GM18858 (cell line): ENCODE data around the gene CREB5.
"Not testable (repeated sequence)": the region's sequence is repeated elsewhere in the genome, so short reads cannot be mapped to it uniquely, and the experiment has no call there.

Source experiments
- ATAC-seq: cut with Tn5 transposase; IDR thresholded peaks from one replicate; pipeline ENCODE4 v1.9.1; 2021; ENCODE audit not compliant: unreplicated experiment

CREB5 gene, protein sequence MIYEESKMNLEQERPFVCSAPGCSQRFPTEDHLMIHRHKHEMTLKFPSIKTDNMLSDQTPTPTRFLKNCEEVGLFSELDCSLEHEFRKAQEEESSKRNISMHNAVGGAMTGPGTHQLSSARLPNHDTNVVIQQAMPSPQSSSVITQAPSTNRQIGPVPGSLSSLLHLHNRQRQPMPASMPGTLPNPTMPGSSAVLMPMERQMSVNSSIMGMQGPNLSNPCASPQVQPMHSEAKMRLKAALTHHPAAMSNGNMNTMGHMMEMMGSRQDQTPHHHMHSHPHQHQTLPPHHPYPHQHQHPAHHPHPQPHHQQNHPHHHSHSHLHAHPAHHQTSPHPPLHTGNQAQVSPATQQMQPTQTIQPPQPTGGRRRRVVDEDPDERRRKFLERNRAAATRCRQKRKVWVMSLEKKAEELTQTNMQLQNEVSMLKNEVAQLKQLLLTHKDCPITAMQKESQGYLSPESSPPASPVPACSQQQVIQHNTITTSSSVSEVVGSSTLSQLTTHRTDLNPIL

GRCh38 chr7:28411876-28412662, at the start of gene CREB5:
CREB5 (plus strand) TSS chr7:28412518; CDS start chr7:28412915, 397 bp downstream.
- no peak for ATAC-seq

DNA sequence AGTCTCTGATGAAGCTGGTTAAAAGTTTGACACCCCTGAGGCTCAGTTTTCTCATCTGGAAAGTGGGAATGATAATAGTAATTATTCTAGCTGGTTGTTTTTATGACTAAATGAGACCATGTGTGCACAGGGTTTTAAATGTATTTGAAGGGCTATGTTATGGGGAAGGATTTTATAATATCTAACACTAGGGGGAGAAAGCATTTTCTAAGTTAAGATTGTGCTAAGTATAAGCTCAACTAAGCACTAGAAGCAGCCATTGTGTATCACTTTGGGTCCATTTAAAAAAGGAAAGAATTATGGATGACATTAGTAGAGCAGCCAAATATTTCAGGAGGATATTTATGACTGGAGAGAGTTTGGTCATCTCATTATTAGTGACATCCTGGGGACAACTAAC, 49.5 kb upstream of the CREB5 start:
- no peak for ATAC-seq

GRCh38 chr7:28364082-28364481, 48.2 kb upstream of the CREB5 start:
- no peak for ATAC-seq

GRCh38 chr7:28369523-28369922, 42.8 kb upstream of the CREB5 start:
- ATAC-seq = no peak

GRCh38 chr7:28371846-28372245, 40.5 kb upstream of the CREB5 start:
- no peak for ATAC-seq

DNA sequence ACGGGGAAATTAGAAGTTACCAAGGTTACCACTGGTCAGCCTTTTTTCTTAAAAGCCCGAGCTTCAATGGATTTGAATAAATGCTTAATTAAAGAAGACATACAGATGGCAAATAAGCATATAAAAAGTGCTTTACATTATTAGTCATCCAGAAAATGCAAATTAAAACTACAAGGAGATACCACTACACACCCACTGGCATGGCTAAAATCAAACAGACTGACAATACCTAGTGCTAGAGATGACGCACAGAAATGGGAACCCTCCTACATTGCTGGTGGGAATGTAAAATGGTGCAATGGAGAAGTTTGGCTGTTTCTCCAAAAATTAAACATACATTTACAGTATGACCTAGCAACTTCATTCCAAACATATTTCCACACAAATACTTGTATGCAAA, 38.3 kb upstream of the CREB5 start:
- no peak for ATAC-seq

DNA sequence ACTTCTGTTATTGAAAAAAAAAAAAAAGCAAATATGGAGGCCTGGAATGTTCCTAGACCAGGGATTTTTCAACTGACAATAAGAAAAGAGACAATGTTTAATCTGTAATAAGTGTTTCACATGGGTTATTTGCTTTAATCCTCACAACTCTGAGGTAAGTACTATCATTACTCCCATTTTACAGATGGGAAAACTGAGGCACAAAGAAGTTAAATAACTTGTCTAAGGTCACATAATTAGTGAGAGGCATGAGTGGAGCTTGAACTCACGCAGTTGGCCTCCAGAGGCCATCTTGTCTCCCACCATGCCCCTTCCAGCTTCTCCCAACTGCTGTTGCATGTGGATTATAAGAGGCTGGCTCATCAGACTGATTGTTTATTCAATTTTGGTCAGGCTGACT, 36.6 kb upstream of the CREB5 start:
- ATAC-seq = no peak

DNA sequence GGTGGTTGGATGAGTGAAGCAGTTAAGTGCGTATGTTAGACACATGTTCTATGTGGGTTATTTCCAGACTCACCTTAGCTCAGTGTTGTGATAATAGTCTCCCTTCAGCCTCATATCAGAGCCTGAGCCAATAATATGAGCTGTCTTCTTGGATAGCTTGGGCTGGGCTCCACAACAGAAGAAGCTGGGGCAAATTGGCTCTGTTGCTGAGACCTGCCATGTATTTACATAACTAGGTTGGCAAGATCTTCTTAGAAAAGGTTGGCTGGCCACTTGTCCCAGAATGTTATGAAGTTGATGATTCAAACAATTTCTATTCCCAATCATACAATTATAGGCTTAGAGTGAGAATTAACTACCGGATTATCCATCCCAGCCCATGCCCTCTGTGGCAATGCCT, 35.7 kb upstream of the CREB5 start:
- no peak for ATAC-seq

DNA sequence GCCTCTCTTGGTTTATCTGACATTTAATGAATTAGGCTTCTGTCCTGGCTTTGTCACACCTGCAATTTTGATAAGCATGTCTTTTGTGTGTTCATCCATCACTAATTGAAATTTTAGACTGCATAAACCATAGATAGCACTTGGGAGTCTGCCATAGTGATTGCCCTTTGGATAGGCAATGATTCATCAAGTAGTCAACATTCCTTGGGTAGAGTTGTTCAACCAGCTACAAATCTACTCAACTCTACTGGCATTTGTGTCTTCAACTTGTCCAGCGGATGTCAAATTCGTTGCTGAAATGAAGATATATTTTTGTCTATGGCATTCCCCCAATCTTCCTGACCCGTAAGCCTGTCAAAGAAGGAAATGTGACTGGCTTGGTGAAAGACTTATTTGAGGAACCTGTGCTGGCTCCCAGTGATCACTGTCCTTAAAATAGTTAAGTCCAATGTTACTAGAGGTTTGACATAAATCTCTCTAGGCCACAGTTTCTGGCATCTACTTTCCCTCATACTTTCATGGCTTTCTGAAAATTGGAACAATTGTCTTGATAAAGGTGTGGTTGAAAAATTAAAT, 33.7 kb upstream of the CREB5 start:
- ATAC-seq = no peak

DNA sequence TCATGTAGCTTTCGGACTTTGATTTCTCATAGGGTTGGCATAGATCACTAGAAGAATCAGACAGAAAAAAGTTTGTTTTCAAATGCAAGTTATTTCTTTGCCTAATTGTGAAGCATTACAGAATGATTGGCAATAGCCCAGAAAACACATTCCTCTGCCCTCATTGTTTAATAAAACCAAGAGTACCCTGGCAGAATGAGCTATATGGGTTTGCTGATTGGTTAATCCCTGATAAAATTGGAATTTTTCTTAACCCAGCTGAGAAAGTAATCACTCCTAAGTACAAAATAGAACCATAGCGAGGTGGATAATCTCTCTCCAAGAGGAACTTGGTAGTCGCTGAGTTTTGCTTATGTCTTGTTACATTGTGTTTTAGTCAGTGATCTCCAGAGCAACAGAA, 30.9 kb upstream of the CREB5 start:
- no peak for ATAC-seq

DNA sequence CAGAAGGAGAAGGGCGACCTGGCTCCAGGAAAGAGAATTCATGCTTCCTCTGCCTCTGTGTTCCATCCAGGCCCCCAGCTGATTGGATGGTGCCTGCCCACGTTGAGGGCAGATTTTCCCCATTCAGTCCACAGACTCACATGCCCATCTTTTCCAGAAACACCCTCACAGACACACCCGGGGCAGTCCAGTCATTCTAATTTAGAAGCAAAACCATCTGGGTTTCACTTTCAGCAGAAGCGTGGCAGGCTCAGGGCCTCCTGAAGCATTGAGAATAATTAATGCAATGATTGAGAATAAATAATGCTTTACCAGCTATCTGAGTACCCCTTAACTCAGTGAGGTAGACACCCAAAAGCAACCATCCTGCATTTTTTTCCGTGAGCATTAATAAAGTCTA, 30.2 kb upstream of the CREB5 start:
- no peak for ATAC-seq

- ATAC-seq = no peak
Observed at GRCh38 chr7:28383975-28384374, 28.3 kb upstream of the CREB5 start.

DNA sequence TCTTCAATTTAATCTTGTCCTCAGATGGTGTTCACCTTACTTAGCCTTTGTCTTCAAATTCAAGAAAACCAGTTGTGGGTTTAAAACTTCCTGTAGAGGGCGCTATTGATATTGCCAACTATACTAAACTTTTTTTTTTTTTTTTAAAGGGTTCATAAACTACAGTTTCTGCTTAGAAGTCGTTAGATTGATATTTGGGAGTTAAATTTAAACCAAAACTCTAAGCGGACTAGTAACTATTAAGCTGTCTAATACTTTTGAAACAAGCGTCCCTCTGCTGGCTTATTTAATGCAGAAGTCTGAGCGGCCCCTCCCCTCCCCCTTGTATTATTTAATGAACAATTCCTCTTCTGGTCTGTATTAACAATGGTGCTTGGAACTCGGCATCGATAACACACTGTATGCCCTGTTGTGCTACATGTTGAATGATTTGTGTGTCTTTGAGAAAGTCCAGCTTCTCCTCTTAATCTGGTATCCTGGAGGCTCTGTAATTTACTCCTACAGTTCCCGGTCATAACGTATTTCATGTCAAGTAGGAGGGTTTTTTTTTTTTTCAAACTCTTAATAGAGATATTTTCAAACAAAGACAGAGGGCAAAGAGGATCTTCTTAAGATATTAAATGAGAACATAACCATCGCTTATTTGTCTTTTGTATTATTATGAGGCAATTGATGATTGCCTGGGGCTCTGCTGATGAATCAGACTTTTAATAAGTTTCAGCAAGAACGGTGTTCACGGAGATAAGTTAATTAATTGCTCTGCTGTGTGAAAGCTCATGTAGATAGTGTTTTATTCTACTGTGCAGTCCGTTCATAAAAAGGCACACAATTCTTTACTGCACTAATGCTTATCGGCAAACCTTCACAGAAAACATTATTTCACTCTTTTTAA, 22.6 kb upstream of the CREB5 start:
- no peak for ATAC-seq

DNA sequence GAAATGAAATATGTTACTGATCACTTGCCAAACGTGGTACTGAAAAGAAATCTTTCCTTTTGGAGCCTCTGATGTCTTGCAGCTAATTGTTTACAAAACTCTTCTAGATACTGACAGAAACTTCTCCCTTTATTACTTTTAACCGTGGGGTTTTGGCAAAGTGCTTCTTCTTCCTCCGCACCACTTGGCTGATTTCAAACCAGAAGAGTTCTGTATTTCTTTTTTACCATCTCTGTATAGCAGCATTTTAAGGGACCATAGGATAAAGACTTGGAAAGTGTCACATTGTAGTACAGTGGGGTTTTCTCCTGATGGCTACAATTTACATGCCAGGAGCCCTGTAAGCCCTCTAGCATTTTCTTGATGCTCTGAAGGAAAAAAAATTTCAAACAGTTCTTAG, 21.9 kb upstream of the CREB5 start:
- ATAC-seq = no peak

DNA sequence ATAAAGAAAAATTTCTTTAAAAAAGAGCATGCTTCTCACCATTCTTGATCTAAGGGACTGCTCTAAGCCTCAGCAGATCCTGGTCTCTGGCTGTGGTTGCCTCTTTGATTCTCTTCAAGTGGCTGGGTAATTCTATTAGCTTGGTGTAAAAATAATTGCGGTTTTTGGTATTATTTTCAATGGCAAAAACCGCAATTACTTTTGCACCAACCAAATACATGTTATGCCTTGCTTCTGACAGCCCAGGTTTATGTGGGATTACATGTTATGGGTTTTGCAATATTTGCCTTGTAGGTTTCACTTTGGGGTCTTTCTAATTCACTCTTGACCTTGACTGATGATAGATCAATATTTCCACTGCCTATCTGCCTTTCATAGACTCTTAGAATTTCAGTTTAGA, 20.0 kb upstream of the CREB5 start:
- ATAC-seq = no peak

DNA sequence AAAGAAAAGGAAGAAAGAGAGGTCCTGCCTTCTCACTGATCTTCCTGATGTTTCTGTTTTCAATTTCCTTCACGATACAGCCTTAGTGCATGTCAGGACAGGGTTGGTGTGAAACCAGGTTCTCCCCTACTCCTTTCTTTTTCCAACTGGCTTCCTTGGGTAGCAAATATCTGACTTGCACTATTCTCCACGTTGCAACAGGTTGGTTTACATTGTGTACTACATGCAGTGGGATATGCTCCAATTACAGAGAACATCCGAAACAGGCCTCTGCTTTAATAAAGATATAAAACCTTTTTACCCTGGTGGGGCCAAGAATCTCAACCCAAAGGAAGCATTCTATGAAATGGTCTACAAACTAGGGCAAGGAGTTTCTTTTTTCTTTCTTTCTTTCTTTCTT, 16.9 kb upstream of the CREB5 start:
- ATAC-seq = no peak

DNA sequence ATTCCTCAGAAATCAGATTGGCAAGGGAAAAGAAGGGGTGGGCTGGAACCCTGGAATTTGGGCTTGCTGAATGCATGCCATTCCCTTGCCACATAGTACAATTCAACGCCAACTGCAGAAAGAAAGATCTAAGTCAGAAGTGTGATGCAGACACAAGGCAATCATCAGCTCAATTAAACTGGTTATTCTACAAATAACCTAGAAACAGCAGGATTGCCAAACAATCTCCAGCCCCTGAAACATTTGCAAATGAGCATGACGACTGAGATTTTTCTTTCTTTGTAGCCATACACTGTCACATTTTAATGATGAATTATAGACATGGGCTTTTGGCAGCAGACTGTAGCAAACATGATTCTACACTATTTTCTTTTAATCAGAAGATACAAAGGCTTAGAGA, 16.5 kb upstream of the CREB5 start:
- ATAC-seq = no peak

DNA sequence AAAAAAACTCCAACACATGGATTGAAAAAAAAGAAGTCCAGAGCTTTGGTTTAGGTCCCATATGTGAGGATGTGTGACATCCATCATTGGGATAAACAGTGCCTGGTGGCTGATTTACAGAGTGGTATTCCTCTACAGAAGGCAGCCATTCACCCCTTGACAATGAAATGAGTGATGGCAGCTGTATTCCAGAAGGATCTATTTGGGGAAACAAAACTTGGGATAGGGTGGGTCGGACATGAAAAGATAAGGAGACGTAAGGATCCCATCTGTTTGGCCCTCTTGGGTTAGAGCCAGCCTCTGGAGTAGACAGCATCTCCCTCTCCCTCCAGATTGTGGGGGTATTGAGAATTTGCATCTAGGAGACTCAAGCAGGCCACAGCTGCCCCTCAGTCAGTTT, 15.2 kb upstream of the CREB5 start:
- ATAC-seq = no peak

DNA sequence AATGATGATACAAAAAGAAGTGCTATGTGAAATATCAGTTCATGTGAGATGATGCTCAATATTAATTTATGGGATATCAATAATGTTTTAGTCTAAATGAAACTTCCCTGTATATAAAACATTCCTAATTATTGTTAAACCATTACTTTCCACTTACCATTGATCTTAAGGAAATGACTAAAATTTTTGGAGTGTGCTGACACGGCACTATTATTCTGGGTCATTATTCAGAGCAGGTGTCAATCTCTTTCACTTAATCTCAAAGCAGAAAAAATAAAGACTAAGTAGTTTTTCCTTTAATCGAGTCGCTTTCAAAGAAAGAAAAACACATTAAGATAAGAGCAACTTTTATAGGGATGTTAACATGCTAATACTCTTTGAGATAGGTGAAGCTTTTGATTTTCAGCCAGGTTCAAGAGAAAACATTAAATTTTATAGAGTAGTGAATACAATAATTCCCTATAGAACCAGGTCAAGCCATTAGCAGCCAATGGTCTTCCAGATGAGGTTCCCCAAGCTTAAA, 11.4 kb upstream of the CREB5 start:
- ATAC-seq = no peak

GRCh38 chr7:28401567-28401966, 10.8 kb upstream of the CREB5 start:
- not testable (repeated sequence) for ATAC-seq

- ATAC-seq = no peak
Observed at GRCh38 chr7:28405662-28406061, 6.7 kb upstream of the CREB5 start.
